Measurements from ENCODE around the gene PDE6A. TPM values are rescaled to one million over a fixed set of nuclear protein-coding genes. Genes with fewer than 3 reads are reported as not detected.

PDE6A gene
- total RNA-seq, 1 experiment from 2014 or later = not detected

DNA sequence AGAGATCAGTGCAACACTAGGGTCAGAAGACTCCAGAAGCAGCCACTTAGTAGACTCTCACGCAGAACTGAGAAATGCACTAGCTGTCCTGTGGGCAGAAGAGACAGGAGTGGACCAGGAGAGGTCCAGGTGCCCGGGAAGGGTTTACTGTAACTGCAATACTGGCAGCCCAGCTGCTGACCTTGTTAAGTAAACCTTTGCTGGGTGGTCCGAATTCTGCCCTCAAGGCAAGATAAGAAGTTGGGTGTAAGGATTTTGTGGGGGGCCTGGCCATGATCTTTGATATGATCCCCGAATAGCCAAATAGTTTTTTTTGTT is 91.3 kb downstream of the PDE6A start (continued):
- TF ChIP-seq NR3C1 (CRISPR knock-in tag; conservative IDR thresholded peaks at IDR 0.05; ENCODE audit: low read depth) (no peak), PRRX2 (CRISPR knock-in tag; IDR thresholded peaks at IDR 0.05) (no peak)

GRCh38 chr5:149852641-149853330 is 91.8 kb downstream of the PDE6A start:
- DNase-seq (ENCODE audit: low spot score) (peak; percentile 82), ATAC-seq (peak; percentile 94)
- H3K9me3 Mint-ChIP-seq = no peaks in the 10 kb centered on the region
- POLR2A ChIA-PET = interaction anchor here (1.1 to 1.2 kb wide), 2 partner anchors 9 to 107 kb away, joined by 4 to 5 read pairs; partner anchors contain the start of gene SLC26A2
- CTCF ChIA-PET = interaction anchor here (0.6 to 16.6 kb wide), 76 partner anchors 10 to 1993 kb away, joined by 3 to 298 read pairs (median 4); partner anchors contain the start of genes HMGXB3, PPARGC1B, SLC26A2 and TIGD6
- no peak overlapping the region for H3K4me3 Mint-ChIP-seq
- TF ChIP-seq, protein P1, sequence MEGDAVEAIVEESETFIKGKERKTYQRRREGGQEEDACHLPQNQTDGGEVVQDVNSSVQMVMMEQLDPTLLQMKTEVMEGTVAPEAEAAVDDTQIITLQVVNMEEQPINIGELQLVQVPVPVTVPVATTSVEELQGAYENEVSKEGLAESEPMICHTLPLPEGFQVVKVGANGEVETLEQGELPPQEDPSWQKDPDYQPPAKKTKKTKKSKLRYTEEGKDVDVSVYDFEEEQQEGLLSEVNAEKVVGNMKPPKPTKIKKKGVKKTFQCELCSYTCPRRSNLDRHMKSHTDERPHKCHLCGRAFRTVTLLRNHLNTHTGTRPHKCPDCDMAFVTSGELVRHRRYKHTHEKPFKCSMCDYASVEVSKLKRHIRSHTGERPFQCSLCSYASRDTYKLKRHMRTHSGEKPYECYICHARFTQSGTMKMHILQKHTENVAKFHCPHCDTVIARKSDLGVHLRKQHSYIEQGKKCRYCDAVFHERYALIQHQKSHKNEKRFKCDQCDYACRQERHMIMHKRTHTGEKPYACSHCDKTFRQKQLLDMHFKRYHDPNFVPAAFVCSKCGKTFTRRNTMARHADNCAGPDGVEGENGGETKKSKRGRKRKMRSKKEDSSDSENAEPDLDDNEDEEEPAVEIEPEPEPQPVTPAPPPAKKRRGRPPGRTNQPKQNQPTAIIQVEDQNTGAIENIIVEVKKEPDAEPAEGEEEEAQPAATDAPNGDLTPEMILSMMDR (IDR thresholded peaks at IDR 0.05) = peak; percentile 77; the same call in 1 of the 2 replicates
- no peak for TF ChIP-seq MAX (CRISPR knock-in tag; IDR thresholded peaks at IDR 0.05)
- TF ChIP-seq, protein P2, sequence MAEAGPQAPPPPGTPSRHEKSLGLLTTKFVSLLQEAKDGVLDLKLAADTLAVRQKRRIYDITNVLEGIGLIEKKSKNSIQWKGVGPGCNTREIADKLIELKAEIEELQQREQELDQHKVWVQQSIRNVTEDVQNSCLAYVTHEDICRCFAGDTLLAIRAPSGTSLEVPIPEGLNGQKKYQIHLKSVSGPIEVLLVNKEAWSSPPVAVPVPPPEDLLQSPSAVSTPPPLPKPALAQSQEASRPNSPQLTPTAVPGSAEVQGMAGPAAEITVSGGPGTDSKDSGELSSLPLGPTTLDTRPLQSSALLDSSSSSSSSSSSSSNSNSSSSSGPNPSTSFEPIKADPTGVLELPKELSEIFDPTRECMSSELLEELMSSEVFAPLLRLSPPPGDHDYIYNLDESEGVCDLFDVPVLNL (CRISPR knock-in tag; IDR thresholded peaks at IDR 0.05; ENCODE audit: borderline replicate concordance, low read depth) = no peak
- peaks cover 16% of the 10 kb centered on the region; the same call in 1 of the 2 replicates for H3K36me3 Mint-ChIP-seq
- H3K27me3 Mint-ChIP-seq (ENCODE audit: low read depth) = no peaks in the 10 kb centered on the region
- H3K4me1 Mint-ChIP-seq = peaks cover 4% of the 10 kb centered on the region; the same call in 1 of the 2 replicates
- 0 out of 2 replicates have a peak overlapping the region, but pooled peaks have one; percentile 57 for H3K27ac Mint-ChIP-seq

GRCh38 chr5:149851211-149851610 is 93.4 kb downstream of the PDE6A start:
- no peak overlapping the region for H3K27ac Mint-ChIP-seq
- CTCF ChIA-PET = interaction anchor here (3.1 to 16.6 kb wide), 2 partner anchors 15 to 184 kb away, joined by 20 to 298 read pairs; no protein-coding TSS in a partner anchor
- TF ChIP-seq SP1 (CRISPR knock-in tag; conservative IDR thresholded peaks at IDR 0.05) (no peak), OVOL2 (CRISPR knock-in tag; IDR thresholded peaks at IDR 0.05; ENCODE audit: borderline replicate concordance) (no peak), IRF1 (CRISPR knock-in tag; IDR thresholded peaks at IDR 0.05) (no peak), NR1H2 (CRISPR knock-in tag; IDR thresholded peaks at IDR 0.05) (no peak), TP53 (CRISPR knock-in tag; IDR thresholded peaks at IDR 0.05) (no peak), ZNF671 (CRISPR knock-in tag; IDR thresholded peaks at IDR 0.05) (no peak), HMGA2 (CRISPR knock-in tag; IDR thresholded peaks at IDR 0.05) (no peak), IRF2 (CRISPR knock-in tag; IDR thresholded peaks at IDR 0.05; ENCODE audit: borderline replicate concordance, low read depth) (no peak), AR (CRISPR knock-in tag; IDR thresholded peaks at IDR 0.05) (no peak)
- TF ChIP-seq, protein P3, sequence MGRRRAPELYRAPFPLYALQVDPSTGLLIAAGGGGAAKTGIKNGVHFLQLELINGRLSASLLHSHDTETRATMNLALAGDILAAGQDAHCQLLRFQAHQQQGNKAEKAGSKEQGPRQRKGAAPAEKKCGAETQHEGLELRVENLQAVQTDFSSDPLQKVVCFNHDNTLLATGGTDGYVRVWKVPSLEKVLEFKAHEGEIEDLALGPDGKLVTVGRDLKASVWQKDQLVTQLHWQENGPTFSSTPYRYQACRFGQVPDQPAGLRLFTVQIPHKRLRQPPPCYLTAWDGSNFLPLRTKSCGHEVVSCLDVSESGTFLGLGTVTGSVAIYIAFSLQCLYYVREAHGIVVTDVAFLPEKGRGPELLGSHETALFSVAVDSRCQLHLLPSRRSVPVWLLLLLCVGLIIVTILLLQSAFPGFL (CRISPR knock-in tag; IDR thresholded peaks at IDR 0.05; ENCODE audit: borderline replicate concordance) = no peak
- TF ChIP-seq, protein P4, sequence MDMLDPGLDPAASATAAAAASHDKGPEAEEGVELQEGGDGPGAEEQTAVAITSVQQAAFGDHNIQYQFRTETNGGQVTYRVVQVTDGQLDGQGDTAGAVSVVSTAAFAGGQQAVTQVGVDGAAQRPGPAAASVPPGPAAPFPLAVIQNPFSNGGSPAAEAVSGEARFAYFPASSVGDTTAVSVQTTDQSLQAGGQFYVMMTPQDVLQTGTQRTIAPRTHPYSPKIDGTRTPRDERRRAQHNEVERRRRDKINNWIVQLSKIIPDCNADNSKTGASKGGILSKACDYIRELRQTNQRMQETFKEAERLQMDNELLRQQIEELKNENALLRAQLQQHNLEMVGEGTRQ (CRISPR knock-in tag; IDR thresholded peaks at IDR 0.05) = no peak
- TF ChIP-seq, protein P5, sequence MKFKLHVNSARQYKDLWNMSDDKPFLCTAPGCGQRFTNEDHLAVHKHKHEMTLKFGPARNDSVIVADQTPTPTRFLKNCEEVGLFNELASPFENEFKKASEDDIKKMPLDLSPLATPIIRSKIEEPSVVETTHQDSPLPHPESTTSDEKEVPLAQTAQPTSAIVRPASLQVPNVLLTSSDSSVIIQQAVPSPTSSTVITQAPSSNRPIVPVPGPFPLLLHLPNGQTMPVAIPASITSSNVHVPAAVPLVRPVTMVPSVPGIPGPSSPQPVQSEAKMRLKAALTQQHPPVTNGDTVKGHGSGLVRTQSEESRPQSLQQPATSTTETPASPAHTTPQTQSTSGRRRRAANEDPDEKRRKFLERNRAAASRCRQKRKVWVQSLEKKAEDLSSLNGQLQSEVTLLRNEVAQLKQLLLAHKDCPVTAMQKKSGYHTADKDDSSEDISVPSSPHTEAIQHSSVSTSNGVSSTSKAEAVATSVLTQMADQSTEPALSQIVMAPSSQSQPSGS (CRISPR knock-in tag; IDR thresholded peaks at IDR 0.05; ENCODE audit: borderline replicate concordance, low read depth) = no peak

More at GRCh38 chr5:149851211-149851610, 93.4 kb downstream of the PDE6A start:
- H3K9me3 Mint-ChIP-seq = no peaks in the 10 kb centered on the region
- ATAC-seq (no peak), DNase-seq (ENCODE audit: low spot score) (no peak)
- H3K4me3 Mint-ChIP-seq = no peak overlapping the region
- H3K27me3 Mint-ChIP-seq (ENCODE audit: low read depth) = no peaks in the 10 kb centered on the region
- peaks cover 4% of the 10 kb centered on the region; the same call in 1 of the 2 replicates for H3K4me1 Mint-ChIP-seq
- H3K36me3 Mint-ChIP-seq = peaks cover 29% of the 10 kb centered on the region
- POLR2A ChIA-PET = no interaction called here

Data from WTC11 (cell line).